Smooth muscle cell of the brain vasculature (primary cell): Measurements from ENCODE around the gene LBHD2.
"Not testable (repeated sequence)": the region's sequence is repeated elsewhere in the genome, so short reads cannot be mapped to it uniquely, and the experiment has no call there.

ENCODE experiments used
- DNase-seq: peaks from one replicate; pipeline ENCODE4 v3.0.0-alpha.2; 2012; ENCODE audit warnings: low read depth, low spot score

The LBHD2 gene

DNA sequence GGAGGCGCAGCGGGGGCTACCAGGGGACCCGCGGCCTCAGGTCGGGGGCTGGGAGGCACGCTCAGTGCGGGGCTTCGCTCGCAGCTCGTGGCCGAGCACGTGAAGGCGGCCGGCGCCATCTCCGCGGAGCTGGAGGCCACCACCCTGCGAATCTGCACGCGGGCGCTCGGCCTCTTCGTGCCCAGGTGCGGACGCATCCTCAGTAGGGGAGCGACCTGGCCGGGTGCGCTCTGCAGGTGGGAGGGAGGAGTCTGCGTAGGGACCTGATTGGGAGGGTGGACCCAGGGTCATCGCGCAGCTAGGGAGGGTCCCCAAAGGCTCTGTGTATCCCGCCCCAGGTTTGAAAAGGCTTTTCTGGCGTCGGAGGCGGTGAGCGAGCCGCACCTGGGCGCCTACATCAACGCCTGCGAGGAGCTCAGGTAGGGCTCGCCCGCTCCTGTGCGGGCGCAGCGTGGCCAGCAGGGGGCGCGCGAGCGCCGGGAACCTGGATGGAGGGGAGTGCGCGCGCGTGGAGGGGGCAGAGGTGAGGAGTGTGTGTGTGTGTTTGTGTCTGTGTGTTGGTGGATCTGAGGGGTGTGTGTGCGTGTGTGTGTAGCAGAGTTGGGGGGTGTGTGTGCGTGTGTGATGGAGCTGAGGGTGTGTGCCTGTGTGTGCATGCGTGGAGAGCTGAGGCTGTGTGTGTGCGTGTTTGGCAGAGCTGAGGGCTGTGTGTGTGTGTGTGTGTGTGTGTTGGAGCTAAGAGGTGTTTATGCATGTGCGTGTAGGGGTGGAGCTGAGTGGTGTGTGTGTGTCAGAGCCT, 20.8 kb downstream of the LBHD2 start:
- no peak for DNase-seq

DNA sequence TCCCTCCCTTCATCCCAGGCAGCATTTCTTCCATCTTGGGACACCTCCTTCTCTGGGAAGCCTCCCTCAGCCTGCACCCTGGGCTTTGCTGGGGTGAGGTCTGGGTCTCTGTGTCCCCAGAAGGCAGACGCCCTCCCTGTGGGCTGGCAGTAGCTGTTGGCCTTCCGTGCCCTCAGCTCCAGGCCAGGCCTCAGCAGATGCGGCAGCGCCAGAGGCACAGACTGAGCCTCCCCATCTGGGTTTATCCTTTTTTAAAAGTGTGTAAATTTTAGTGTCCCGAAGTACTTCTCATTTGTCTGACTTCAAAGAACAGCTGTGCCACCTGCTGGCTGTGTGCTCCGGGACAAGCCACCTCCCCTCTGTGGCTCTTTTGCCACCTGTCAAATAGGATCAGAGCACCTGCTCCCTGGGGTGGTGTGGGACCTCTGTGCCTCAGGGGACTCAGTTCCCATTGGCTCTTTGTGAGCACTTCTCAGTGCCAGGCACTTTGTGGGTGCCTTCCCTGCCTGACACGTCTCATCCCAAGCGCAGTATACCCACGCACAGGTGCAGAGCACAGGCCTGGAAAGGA, 21.7 kb downstream of the LBHD2 start:
- no peak for DNase-seq

DNA sequence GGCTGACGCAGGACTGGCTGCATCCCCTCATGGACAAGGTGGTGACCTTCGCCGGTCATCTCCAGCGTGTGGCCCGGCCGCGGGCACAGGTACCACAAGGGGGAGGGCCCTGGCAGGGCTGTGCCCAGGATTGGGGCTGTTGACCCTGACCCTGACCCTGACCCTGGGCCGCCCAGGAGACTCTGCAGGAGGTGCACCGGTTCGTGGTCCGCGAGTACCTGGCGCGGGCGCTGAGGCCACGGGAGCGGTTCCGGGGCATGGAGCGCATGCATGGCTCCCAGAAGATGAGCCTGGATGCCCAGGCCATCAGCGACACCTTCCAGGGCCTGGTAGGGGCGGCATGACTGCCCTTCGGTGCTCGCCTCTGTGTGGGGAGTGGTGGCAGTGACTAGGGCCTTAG, 23.4 kb downstream of the LBHD2 start:
- DNase-seq, result no peak

DNA sequence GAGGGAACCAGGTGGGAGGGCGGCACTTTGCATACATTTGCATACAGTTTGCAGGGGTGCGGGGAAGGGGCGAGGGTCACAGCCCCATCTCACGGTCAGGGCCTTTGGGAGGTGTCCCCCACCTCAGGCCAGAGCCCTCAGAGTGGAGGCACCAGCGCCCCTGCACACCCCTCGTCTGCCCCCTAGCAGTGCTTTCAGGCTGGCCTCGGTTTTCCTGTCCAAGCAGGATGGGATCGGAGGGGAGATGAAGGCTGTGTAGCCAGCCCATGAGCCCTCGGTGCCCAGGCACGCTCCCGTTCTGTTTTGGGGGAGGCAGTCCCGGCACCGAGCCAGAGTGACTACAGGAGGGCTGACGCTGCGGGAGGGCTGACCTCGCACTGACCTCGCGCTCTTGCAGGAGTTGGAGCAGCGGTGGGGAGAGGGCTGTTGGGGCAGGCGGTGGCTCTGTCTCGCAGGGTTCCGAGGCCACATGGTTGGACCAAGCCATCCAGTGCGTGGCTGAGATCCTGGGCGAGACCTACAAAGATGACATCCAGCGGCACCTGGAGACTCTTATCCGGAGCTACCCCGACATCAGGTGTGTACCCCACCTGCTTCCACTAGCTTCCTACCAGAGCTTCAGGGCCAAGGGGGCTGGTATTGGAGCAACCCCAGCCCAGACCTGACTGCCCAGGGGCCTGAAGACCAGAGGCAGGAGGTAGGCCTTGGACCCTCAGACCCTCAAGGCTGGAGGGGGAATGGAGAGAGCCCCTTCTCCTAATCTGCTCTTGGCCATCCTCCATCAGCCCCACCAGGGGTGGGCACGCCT, 24.1 kb downstream of the LBHD2 start:
- no peak for DNase-seq

DNA sequence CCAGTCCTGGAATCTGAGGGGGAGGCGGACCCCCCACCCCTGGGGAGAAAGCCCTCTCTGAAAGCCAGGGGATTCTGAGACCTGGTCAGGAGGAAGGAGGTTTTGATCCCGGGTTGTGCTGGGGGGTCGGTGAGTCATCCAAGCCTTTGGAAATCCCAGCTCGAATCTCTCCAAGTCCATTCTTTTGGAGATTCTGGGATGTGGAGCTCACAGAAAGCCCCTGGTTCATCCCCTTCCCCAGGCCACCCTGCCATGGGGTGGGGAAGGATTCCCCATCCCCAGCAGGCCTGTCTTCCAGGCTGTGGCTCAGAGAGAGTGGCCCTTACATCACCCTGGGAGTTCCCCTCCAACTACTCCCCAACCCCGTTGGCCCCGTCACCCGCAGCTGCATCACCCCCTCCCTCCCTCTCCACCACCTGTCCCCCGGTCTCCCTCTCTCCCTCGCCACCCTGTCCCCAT, 24.8 kb downstream of the LBHD2 start:
- no peak for DNase-seq

DNA sequence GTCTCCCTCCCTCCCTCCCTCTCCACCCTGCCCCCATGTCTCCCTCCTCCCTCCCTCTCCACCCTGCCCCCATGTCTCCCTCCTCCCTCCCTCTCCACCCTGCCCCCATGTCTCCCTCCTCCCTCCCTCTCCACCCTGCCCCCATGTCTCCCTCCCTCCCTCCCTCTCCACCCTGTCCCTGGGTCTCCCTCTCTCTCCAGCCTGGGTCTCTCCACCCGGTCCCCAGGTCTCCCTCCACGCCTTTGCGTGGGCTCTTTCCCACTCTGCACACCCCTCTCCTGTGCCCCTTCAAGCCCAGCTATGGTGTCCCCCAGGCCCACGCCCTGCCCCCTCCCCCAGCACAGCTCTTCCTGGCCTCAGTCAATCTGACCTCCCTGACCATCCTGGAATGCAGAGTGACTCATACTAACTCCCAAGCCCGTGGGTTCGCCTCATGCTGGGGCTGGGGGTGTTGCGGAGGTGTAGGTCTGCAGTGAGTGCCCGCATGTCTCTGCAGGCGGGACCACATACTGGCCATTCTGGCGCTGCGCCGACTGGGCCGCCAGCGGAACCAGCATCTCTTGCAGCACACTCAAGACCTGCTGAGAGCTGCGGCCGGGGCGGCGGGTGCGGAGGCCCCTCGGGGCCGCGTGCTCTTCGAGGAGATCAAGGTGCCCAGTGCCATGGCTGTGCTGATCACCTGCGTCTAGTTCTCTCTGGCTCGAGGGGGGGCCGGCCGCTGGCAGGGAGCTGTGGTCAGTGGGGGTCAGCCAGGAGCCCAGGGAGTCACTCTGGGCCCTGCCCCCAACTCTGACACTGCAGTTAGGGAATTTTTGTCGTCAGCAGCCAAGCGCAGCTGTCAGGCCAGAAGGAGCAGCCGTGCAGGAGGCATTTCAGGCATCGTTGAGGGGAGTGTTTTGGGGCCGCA, 25.8 kb downstream of the LBHD2 start:
- DNase-seq, result peak; percentile 44

DNA sequence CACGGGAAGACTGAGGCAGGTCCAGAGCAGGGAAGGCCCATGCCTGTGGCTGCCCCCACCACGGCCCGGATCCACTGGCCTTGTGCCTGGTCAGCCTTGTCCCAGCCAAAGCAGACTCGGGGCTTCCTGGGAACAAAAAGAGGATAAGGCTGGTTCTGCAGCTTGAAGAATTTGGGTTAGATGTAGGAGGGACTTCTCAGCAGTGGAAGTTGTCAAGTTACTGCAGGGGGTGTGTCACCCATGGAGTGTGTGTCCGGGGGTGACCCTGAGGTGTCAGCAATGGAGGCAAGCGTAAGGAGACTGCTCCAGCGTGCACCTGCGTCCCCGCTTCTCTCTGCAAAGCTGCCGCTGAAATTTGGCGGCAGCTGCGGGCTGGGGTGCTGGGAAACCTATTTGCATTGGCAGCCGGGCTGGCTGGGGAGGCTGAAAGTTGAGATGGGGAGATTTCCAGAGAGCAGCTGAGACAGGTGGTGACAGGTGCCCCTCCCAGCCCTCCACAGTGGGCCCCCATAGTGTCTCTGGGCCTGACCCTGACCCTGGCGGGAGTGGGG, 26.7 kb downstream of the LBHD2 start:
- no peak for DNase-seq

DNA sequence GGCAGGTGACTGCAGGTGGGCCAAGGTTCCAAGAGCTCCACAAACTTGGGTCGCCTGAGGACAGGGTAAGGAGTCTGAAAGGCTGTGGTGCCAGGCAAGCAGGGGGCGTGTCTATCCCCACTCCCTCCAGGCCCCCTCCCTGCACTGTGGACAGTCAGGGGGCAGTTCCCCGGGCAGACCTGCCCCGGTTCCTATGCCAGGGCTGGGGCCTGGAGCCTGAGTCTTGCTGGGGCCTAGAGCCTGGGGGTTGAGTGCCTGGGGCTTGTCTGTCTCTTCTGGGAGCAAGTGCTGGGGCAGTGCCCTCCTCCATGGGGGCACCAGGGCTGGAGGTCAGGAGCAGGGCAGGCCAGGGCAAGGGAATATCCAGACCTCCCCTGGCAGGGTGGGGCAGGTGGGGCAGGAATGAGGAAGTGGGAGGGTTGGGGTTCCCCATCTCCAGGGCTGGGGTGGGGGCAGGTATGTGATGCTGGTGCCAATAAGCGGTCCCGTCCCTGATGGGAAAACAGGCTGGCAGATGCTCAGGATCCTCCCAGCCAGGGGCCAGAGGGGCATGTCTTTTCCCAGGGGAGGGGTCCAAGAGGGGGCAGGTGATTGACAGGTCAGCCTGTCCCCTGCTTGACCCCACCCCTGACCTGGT, 27.3 kb downstream of the LBHD2 start:
- no peak for DNase-seq

DNA sequence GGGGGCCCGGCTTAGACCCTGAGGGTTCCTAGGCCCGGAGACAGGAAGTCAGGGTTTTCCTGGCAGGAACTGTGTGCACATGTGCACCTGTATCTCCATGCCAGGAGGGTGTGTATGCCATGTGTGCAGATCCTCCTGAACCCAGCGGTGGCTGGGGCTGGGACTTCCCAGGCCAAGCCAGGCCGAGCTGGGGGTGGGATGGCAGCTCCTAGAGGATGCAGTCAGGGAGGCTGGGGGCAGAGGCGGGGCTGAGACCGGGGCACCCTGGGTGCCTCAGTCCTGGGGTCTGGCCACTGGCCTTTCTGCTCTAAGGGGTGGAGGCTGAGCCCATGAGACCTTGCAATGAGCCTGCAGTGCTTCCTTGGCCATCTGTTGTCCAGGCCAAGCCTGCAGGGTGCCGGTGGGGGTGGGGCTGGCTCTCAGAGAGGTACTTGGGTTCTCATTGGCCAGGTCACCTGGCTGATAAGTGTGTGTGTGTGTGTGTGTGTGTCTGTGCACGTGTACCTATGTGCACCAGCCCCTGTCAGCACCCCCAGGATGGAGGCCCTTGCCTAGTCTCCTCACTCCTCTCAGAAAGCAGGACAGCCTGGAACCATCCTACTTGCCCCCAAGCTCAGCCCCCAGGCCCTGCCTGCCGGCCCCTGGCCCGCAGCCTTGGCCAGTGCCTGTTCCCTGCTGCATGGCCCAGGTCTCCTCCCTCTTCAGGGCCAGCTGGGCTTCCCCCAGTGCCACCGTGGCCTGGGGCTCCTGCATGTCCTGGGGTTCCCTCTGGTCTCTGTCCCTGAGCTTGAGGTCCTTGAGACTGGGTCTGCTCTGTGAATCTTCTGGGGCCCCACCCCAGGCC, 28.6 kb downstream of the LBHD2 start:
- DNase-seq, result no peak

DNA sequence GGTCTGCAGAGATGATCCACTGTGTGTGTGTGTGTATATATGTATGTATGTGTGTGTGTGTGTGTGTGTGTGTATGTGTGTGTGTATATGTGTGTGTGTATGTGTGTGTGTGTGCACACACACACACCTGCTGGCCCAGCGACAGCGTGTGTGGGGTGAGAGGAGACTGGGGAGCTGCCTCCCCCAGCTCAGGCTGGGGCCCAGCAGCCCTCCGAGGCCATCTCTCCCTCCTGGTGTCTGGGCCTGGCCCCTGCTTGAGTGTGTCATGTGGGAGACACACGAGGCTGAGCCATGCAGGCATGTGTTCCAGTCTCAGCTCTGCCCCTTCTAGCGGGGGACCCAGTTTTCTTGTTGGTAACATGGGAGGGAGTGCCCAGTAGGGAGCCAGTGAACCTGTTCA, 29.3 kb downstream of the LBHD2 start:
- no peak for DNase-seq

DNA sequence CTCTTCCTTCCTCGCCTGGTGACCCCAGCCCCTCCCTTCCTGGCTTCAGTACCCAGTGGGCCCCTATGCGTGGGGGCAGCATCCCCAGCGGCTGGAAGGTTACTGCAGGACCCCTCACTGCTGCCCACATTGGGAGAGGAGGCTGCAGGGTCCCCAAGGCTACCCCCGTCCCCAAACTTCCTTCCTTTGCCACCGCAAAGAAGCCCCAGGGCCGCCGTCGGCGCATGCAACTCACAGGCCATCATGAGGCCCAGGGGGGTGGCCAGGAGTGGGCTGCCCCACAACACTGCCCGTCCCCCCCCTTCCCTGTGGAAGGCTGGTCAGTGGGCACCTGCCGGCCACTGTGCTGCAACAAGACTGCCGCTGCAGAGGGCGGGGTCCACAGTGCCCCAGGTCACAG, 29.8 kb downstream of the LBHD2 start:
- no peak for DNase-seq

DNA sequence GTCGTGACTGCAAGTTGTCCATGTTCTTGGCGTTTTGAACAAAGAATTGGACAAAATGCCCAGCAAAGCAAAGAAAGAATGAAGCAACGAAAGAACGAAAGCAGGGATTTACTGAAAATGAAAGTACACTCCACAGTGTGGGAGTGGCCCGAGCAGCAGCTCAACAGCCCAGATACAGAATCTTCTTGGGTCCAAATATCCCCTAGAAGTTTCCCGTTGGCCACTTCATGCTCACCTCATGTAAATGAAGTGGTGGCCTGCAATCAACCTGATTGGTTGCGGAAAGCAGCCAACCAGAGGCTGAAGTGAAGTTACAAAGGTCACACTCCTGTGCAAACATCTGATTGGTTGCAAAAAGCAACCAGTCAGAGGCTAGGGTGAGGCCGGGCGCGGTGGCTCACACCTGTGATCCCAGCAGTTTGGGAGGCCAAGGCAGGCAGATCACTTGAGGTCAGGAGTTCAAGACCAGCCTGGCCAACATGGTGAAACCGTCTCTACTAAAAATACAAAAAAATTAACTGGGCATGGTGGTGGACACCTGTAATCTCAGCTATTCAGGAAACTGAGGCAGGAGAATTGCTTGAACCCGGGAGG, 31.2 kb downstream of the LBHD2 start:
- not testable (repeated sequence) for DNase-seq

DNA sequence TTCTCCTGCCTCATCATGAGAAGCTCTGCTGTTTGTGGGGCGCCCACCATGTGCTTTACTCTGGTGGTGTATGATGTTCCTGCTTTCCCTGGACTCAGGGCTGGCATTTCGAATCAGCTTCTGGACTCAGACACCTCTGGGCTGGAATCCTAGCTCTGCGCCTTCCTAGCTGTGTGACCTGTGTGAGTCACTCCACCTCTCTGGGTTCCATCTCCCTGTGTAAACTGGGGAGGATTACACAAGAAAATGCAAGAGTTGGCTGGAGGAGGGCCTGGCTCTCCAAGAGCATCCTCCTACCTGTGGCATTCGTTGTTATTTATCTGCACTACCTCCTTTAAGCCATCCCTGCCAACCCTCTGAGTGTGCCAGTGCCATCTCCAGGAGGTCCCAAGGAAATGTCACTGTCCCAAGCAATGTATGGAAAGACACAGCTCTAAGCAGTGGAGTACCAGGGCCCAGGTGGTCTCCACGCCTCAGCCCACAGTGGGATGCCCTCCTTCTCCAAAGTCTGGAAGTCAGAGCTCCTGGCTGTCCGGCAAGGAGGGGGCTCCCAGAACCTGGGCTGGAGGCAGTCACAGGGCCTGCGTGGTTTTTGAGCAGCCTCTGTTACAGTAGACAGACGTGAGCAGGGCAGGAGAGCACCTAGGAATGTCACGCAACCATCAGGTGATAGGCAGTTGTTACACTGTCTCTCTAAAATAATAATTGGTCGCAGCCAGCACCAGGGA, 32.0 kb downstream of the LBHD2 start:
- no peak for DNase-seq

DNA sequence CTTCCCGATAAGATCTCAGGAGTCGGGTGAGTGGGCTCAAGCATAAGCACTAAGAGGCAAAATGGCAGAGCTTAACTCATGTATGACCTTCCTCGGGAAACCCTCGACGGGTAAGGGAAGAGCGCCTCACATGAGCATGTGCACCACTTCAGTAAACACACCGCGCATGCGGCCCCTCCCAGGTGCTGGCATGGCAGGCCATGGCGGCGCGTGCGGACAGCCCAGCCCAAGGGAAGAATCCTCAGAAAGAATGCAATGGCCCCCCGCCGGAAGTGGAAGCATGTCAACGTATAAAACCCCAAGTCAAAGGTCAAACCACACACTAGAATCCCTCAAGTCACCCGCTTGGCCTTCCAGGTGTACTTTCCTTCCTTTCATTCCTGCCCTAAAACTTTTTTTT, 32.6 kb downstream of the LBHD2 start:
- no peak for DNase-seq

DNA sequence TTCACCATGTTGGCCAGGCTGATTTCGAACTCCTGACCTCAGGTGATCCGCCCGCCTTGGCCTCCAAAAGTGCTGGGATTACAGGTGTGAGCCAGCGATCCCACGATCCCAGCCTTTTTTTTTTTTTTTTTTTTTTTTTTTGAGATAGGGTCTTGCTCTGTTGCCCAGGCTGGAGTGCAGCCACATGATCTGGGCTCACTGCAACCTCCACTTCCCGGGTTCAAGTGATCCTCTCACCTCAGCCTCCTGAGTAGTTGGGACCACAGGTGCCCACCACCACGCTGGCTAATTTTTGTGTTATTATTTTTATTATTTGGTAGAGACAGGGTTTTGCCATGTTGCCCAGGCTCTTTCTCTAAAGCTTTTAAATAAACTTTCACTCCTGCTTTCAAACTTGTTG, 33.5 kb downstream of the LBHD2 start:
- DNase-seq, result not testable (repeated sequence)

DNA sequence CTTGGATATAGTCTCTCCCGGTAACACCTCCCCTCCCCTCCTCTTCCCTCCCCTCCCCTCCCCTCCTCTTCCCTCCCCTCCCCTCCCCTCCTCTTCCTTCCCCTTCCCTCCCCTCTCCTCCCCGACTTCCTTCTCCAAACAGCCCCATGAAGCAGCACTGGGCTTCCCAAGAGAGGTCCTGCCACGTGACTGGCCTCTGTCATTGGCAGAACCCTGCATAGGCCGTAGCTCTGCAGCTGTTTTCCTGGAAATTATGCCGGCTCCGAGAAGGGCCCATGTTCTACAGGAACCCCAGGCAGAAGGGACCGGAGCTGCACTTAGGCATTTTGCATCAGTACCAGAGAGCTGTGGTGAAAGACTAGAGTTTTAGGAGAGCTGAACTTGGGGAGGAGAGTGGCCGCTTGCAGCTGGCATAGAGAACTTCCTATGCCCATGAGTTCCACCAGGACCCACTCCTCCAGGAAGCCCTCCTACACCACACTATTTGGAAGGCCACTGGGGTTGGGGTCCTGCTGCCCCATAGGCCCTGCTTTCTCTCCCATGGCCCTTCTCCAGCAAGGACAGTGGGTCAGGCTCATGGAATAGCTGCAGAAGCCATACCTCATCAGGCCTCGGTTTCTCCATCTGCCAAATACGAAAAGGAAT, 34.1 kb downstream of the LBHD2 start:
- no peak for DNase-seq

DNA sequence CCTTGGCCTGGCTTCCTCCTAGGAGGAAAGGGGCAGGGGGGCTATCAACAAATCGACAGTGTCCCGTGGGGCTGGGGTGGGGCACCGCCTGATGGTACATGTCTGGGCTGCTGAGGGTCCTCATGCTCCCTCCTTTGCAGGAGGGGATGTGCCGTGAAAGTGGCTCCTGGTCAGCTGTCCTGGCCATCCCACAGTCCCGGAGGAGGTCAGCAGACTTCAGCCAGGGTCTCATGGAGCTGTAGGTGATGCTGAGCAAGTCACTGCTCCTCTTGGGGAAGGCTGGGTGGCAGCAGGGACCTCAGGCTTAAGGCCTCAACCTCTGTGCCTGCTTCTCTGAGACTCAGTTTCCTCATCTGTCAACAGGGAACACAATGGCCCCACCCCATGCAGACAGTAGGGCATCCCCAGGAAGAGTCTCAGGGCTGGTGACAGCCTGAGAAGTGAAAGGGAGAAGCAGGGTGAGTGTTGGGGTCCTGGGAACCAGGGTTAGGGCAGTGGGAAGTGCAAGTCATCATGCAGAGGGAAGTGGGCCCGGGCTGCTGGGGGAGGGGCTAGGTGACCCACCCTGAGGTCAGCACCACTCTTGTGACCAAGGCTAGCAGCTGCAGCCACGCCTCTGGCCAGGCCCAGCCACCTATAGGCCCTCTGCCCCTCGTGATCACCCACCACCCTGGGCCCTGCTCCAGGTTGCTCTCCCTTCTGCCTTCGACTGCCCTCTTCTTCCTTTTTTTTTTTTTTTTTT, 34.8 kb downstream of the LBHD2 start:
- DNase-seq, result no peak

DNA sequence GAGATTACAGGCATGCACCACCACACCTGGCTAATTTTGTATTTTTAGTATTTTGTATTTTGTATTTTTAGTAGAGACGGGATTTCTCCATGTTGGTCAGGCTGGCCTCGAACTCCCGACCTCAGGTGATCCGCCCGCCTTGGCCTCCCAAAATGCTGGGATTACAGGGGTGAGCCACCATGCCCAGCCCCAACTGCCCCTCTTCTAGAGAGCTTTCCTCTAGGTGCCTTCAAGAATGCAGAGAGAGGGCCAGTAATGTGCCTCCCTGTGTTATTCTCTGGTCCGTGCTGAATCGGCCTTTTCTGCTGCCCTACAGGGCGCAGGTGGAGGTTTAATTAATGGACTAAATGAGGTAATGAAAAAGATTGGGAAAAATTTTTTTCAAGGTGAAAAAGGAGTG, 35.5 kb downstream of the LBHD2 start:
- not testable (repeated sequence) for DNase-seq
